Activated naive CD4-positive, alpha-beta T cell treated with Interleukin-2 at 50 U/mL for 16 hours (primary cell): ENCODE data around the gene GJB1.
"Not testable (repeated sequence)": the region's sequence is repeated elsewhere in the genome, so short reads cannot be mapped to it uniquely, and the experiment has no call there.

ENCODE experiments used
- DNase-seq: peaks from one replicate; pipeline ENCODE4 v3.0.0-alpha.2; 2020

The GJB1 gene

DNA sequence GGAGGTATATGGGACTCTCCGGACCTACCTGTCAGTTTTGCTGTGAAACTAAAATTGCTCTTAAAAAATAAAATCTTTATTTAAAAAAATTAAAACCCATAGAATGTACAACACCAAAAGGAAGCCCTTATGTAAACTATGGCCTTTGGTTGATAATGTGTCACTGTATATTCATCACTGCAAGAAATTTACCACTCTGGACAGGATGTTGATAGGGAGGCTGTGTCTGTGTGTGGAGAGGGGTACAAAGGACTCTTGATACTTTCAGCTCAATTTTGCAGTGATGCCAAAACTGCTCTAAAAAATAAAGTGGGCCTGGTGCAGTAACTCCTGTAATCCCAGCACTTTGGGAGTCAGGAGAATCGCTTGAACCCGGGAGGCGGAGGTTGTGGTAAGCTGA lies 33.8 kb downstream of the GJB1 start:
- DNase-seq: no peak

DNA sequence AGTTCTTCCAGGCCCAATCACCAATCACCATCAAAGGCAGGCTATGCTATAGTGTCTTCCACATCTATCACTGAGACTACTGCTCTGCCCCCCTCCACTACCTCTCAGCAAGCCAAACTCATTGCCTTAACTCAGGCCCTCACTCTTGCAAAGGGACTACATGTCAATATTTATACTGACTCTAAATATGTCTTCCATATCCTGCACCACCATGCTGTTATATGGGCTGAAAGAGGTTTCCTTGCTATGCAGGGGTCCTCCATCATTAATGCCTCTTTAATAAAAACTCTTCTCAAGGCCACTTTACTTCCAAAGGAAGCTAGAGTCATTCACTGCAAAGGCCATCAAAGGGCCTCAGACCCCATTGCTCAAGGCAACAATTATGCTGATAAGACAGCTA lies 45.6 kb downstream of the GJB1 start:
- DNase-seq: not testable (repeated sequence)

DNA sequence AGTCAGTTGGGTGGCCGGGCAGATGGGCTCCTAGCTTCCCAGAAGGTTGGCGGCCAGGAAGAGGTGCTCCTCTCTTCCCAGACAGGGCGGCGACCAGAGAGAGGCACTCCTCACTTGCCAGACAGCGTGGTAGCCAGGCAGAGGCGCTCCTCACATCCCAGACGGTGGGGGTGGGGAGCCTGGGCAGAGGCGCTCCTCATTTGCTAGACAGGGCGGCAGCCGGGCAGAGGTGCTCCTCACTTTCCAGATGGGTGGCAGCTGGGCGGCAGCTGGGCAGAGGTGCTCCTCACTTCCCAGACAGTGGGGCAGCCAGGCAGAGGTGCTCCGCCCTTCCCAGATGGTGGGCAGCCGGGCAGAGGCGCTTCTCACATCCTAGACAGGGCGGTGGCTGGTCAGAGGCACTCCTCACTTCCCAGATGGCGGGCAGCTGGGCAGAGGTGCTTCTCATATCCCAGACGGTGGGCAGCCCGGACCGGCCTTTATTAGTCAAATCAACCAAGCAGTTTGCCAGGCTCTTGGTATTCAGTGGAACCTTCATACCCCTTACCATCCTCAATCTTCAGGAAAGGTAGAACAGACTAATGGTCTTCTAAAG lies 46.9 kb downstream of the GJB1 start:
- DNase-seq: no peak

DNA sequence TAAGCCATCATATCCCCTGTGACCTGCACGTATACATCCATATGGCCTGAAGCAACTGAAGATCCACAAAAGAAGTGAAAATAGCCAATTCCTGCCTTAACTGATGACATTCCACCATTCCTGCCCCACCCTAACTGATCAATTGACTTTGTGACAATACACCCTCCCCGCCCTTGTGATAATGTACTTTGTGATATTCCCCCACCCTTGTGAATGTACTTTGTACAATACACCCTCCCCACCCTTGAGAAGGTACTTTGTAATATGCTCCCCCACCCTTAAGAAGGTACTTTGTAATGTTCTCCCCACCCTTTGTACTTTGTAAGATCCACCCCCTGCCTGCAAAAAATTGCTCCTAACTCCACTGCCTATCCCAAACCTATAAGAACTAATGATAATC lies 49.3 kb downstream of the GJB1 start:
- DNase-seq: not testable (repeated sequence)
